H1 (cell line): ENCODE measurements around the gene MAJIN.

Source experiments
- BACH1 ChIP-seq: IDR thresholded peaks from 2 replicates; pipeline ENCODE4 v1.6.1; 2012; ENCODE audit warnings: low read length, improper control_type of control experiment
- CTCF ChIP-seq, 3 experiments: IDR thresholded peaks; 1 replicate in 2 of 3; 2 replicates in 1 of 3; pipeline versions ENCODE4 v1.5.1 to v1.6.1; 2011; ENCODE audit warnings: low read length in 3 of 3, mild to moderate bottlenecking in 3 of 3, inconsistent platforms in 2 of 3, low read depth in 1 of 3, moderate library complexity in 1 of 3; ENCODE audit not compliant: insufficient read depth in 1 of 3; ENCODE audit errors: control extremely low read depth in 1 of 3
- EP300 ChIP-seq, 2 experiments: IDR thresholded peaks; 1 replicate in 1 of 2; 2 replicates in 1 of 2; pipeline ENCODE4 v1.6.1; 2011 to 2012; ENCODE audit warnings: low read depth in 2 of 2, low read length in 2 of 2, mild to moderate bottlenecking in 2 of 2, borderline replicate concordance in 1 of 2, inconsistent platforms in 1 of 2, moderate library complexity in 1 of 2
- GABPA ChIP-seq: IDR thresholded peaks from 2 replicates; pipeline ENCODE4 v1.6.1; 2011; ENCODE audit warnings: mild to moderate bottlenecking, low read length, moderate library complexity, borderline replicate concordance; ENCODE audit not compliant: insufficient read depth
- KDM5A ChIP-seq: fragments of 200-600 bp; IDR thresholded peaks from 2 replicates; pipeline ENCODE4 v1.7.1; 2012; ENCODE audit warnings: mild to moderate bottlenecking, low read length, inconsistent platforms, mixed read lengths
- POLR2A ChIP-seq, 2 experiments: IDR thresholded peaks; 1 replicate in 1 of 2; 2 replicates in 1 of 2; pipeline ENCODE4 v1.6.1; 2011; ENCODE audit warnings: low read depth in 2 of 2, low read length in 2 of 2, mild to moderate bottlenecking in 2 of 2; ENCODE audit errors: control extremely low read depth in 1 of 2
- RAD21 ChIP-seq, 2 experiments: IDR thresholded peaks in 1 of 2; conservative IDR thresholded peaks in 1 of 2; 2 replicates each; pipeline ENCODE4 v1.6.1; 2011; ENCODE audit warnings: low read depth in 2 of 2, low read length in 2 of 2, improper control_type of control experiment in 1 of 2, inconsistent platforms in 1 of 2, mild to moderate bottlenecking in 1 of 2, moderate library complexity in 1 of 2
- RFX5 ChIP-seq: IDR thresholded peaks from 2 replicates; pipeline ENCODE4 v1.6.1; 2011; ENCODE audit warnings: low read depth, low read length, improper control_type of control experiment, borderline replicate concordance
- SP1 ChIP-seq: IDR thresholded peaks from 2 replicates; pipeline ENCODE4 v1.6.1; 2011; ENCODE audit warnings: low read depth, low read length
- SRF ChIP-seq: IDR thresholded peaks from 2 replicates; pipeline ENCODE4 v1.6.1; 2011; ENCODE audit warnings: mild to moderate bottlenecking, low read depth, low read length, moderate library complexity
- ZNF274 ChIP-seq: IDR thresholded peaks from 2 replicates; pipeline ENCODE4 v1.7.0; 2012; ENCODE audit warnings: low read length, borderline replicate concordance; ENCODE audit errors: extremely low read depth

DNA sequence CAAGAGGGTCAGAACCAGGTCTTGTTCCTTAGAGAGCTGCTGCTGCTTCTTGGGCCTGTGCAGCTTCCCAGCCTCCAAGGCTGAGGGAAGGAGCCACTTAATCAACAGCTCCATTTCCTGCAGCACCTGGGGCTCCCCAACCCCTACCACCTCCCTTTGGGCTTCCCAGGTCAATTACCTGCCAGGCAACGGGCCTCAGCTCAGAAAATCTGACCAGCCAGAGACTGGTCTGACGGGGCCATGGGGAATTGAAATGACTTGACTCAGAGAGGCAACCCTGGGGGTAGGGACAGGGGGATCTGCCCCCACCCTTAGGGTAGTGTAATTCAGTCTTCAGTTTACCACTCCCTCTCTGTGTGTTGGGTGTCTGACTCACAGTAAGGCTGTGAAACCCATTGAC, 4.7 kb upstream of the MAJIN start:
- TF ChIP-seq CTCF (IDR thresholded peaks at IDR 0.05; ENCODE audit: control extremely low read depth in 1 of 3, insufficient read depth in 1 of 3, low read depth in 1 of 3, low read length in 3 of 3): no peak
- no peak for TF ChIP-seq SRF
- TF ChIP-seq RFX5: no peak
- TF ChIP-seq SP1: no peak
- no peak for TF ChIP-seq GABPA
- TF ChIP-seq RAD21 (IDR thresholded peaks at IDR 0.05 in 1 of 2, conservative IDR thresholded peaks at IDR 0.05 in 1 of 2; ENCODE audit: low read depth in 2 of 2, low read length in 2 of 2): no peak
- no peak for TF ChIP-seq EP300 (IDR thresholded peaks at IDR 0.05; ENCODE audit: borderline replicate concordance in 1 of 2, low read depth in 2 of 2, low read length in 2 of 2)
- no peak for TF ChIP-seq POLR2A (IDR thresholded peaks at IDR 0.05; ENCODE audit: control extremely low read depth in 1 of 2, low read depth in 2 of 2, low read length in 2 of 2)
- no peak for TF ChIP-seq ZNF274
- TF ChIP-seq BACH1: no peak
- no peak for TF ChIP-seq KDM5A
